Measurements from ENCODE around the gene TMED9.
A peak's percentile ranks its signal among the peaks of the same experiment; 100 is the strongest.

The TMED9 gene

DNA sequence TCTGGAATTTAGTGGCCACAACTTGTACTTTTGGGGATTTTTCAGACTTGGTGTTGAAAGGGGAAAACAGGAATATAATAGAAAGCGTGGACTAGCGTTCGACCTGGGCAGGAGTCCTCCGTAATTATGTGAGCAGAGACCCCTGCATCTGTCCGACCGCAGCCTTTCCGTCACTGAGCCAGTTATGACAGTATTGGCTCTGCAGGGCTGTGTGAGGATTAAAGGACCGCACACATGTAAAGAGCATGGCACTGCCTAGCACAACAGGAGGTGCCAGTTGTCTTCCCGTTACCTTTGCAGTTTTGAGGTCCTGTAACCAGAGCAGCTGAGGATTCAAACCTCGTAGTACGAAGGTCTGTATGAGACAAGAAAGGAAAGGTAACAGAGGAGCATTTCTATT, 9.1 kb downstream of the TMED9 start:
- no peaks in the 10 kb centered on the region for H3K9me3 ChIP-seq (ENCODE audit: control insufficient read depth, insufficient read depth, low read length)
- no peak overlapping the region for H3K9ac ChIP-seq (ENCODE audit: low read depth, low read length)
- H3K4me1 ChIP-seq (ENCODE audit: control insufficient read depth, insufficient read depth, low read length), result no peaks in the 10 kb centered on the region
- peak overlapping the region; percentile 51 for H3K4me3 ChIP-seq (ENCODE audit: low read depth, low read length)
- H3K36me3 ChIP-seq (ENCODE audit: control insufficient read depth, insufficient read depth, low read length), result peaks cover under 1% of the 10 kb centered on the region
- H3K27me3 ChIP-seq (ENCODE audit: control insufficient read depth, insufficient read depth, low read length), result peaks cover 3% of the 10 kb centered on the region

- peaks cover 3% of the 10 kb centered on the region for H3K27me3 ChIP-seq (ENCODE audit: control insufficient read depth, insufficient read depth, low read length)
- H3K4me3 ChIP-seq (ENCODE audit: low read depth, low read length), result no peak overlapping the region
- no peaks in the 10 kb centered on the region for H3K36me3 ChIP-seq (ENCODE audit: control insufficient read depth, insufficient read depth, low read length)
- no peaks in the 10 kb centered on the region for H3K4me1 ChIP-seq (ENCODE audit: control insufficient read depth, insufficient read depth, low read length)
- no peak overlapping the region for H3K9ac ChIP-seq (ENCODE audit: low read depth, low read length)
- no peaks in the 10 kb centered on the region for H3K9me3 ChIP-seq (ENCODE audit: control insufficient read depth, insufficient read depth, low read length)
These were observed 9.8 kb downstream of the TMED9 start for GRCh38 chr5:177601577-177602457.

- Histone ChIP-seq H3K4me1 (ENCODE audit: control insufficient read depth, insufficient read depth, low read length) (no peaks in the 10 kb centered on the region), H3K4me3 (ENCODE audit: low read depth, low read length) (no peak overlapping the region), H3K27me3 (ENCODE audit: control insufficient read depth, insufficient read depth, low read length) (peaks cover 3% of the 10 kb centered on the region), H3K9ac (ENCODE audit: low read depth, low read length) (no peak overlapping the region), H3K36me3 (ENCODE audit: control insufficient read depth, insufficient read depth, low read length) (no peaks in the 10 kb centered on the region), H3K9me3 (ENCODE audit: control insufficient read depth, insufficient read depth, low read length) (no peaks in the 10 kb centered on the region)
These were observed 10.4 kb downstream of the TMED9 start for GRCh38 chr5:177602458-177602830.

DNA sequence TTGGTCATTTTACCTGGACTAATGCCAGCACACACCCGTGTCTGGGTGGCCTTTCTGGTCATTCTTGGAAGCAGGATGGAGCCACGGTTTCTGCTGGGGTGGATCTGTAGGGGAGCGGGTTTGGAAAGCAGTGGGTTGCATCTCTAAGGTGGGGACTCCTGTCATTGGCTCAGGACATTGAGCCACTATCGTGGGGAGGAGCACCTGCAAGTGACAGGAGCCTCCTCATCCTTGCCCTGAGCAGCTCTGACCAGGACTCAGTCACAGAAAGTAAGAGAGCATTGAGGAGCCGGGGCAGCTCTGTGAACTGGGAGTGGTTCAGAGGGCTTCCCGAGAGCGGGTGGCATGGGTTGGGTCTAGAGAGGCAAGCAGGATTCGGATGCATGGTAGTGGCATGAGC, 11.6 kb downstream of the TMED9 start:
- Histone ChIP-seq H3K27me3 (ENCODE audit: control insufficient read depth, insufficient read depth, low read length) (no peaks in the 10 kb centered on the region), H3K9me3 (ENCODE audit: control insufficient read depth, insufficient read depth, low read length) (no peaks in the 10 kb centered on the region), H3K4me3 (ENCODE audit: low read depth, low read length) (no peak overlapping the region), H3K36me3 (ENCODE audit: control insufficient read depth, insufficient read depth, low read length) (peaks cover 2% of the 10 kb centered on the region), H3K9ac (ENCODE audit: low read depth, low read length) (no peak overlapping the region), H3K4me1 (ENCODE audit: control insufficient read depth, insufficient read depth, low read length) (peaks cover 4% of the 10 kb centered on the region)

DNA sequence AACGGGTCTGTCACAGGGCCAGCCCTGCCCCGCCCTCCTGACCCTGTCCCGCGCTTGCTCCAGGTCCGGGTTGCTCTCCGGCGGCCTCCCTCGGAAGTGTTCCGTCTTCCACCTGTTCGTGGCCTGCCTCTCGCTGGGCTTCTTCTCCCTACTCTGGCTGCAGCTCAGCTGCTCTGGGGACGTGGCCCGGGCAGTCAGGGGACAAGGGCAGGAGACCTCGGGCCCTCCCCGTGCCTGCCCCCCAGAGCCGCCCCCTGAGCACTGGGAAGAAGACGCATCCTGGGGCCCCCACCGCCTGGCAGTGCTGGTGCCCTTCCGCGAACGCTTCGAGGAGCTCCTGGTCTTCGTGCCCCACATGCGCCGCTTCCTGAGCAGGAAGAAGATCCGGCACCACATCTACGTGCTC, 12.1 kb downstream of the TMED9 start:
- Histone ChIP-seq H3K9ac (ENCODE audit: low read depth, low read length) (no peak overlapping the region), H3K36me3 (ENCODE audit: control insufficient read depth, insufficient read depth, low read length) (peaks cover 7% of the 10 kb centered on the region), H3K27me3 (ENCODE audit: control insufficient read depth, insufficient read depth, low read length) (no peaks in the 10 kb centered on the region), H3K4me3 (ENCODE audit: low read depth, low read length) (no peak overlapping the region), H3K9me3 (ENCODE audit: control insufficient read depth, insufficient read depth, low read length) (no peaks in the 10 kb centered on the region), H3K4me1 (ENCODE audit: control insufficient read depth, insufficient read depth, low read length) (peaks cover 4% of the 10 kb centered on the region)

DNA sequence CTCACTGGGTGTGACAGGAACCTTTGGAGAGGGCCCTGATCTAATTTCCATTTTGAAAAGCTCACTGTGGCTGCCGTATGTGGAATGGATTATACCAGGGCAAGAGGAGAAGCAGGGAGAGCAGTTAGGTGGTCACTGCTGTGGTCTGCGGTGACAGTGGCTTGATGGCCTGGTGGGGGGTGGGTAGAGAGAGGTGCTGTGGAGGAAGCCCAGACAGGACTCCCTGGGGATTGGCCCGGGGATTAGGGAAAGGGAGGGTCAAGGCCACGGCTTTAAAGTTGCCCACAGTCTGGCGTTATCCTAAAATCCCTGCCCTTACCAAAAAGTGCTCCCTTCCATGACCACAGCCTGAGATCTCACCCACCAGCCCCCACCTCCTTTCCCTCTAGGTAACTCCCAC, 12.7 kb downstream of the TMED9 start:
- Histone ChIP-seq H3K36me3 (ENCODE audit: control insufficient read depth, insufficient read depth, low read length) (peaks cover 12% of the 10 kb centered on the region), H3K9me3 (ENCODE audit: control insufficient read depth, insufficient read depth, low read length) (no peaks in the 10 kb centered on the region), H3K9ac (ENCODE audit: low read depth, low read length) (no peak overlapping the region), H3K4me1 (ENCODE audit: control insufficient read depth, insufficient read depth, low read length) (peaks cover 4% of the 10 kb centered on the region), H3K27me3 (ENCODE audit: control insufficient read depth, insufficient read depth, low read length) (no peaks in the 10 kb centered on the region), H3K4me3 (ENCODE audit: low read depth, low read length) (no peak overlapping the region)

- Histone ChIP-seq H3K9me3 (ENCODE audit: control insufficient read depth, insufficient read depth, low read length) (no peaks in the 10 kb centered on the region), H3K36me3 (ENCODE audit: control insufficient read depth, insufficient read depth, low read length) (peaks cover 14% of the 10 kb centered on the region), H3K4me3 (ENCODE audit: low read depth, low read length) (no peak overlapping the region), H3K27me3 (ENCODE audit: control insufficient read depth, insufficient read depth, low read length) (no peaks in the 10 kb centered on the region), H3K4me1 (ENCODE audit: control insufficient read depth, insufficient read depth, low read length) (peaks cover 4% of the 10 kb centered on the region), H3K9ac (ENCODE audit: low read depth, low read length) (no peak overlapping the region)
These were observed 13.1 kb downstream of the TMED9 start for GRCh38 chr5:177605078-177605477.

DNA sequence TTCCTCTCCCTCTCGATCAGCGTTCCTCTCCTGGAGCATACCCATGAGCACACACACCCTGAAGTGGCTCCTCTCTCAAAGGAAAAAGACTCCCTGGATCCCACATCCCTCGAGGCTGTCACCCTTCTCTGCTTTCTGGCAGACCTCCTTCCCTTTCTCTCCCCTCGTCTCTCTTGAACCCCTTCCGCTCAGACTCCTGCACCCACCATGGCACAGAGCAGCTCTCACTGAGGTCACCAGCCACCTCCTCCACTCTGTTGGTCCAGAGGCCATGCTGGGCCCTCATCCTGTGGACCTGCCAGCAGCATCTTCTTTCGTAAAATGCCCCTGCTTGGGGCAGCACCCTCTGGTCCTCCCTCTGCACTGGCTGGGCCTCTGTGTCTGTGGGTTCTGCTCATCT, 13.7 kb downstream of the TMED9 start:
- no peaks in the 10 kb centered on the region for H3K27me3 ChIP-seq (ENCODE audit: control insufficient read depth, insufficient read depth, low read length)
- H3K4me3 ChIP-seq (ENCODE audit: low read depth, low read length), result no peak overlapping the region
- peaks cover 14% of the 10 kb centered on the region for H3K36me3 ChIP-seq (ENCODE audit: control insufficient read depth, insufficient read depth, low read length)
- H3K9me3 ChIP-seq (ENCODE audit: control insufficient read depth, insufficient read depth, low read length), result no peaks in the 10 kb centered on the region
- H3K9ac ChIP-seq (ENCODE audit: low read depth, low read length), result no peak overlapping the region
- H3K4me1 ChIP-seq (ENCODE audit: control insufficient read depth, insufficient read depth, low read length), result peaks cover 4% of the 10 kb centered on the region

GRCh38 chr5:177606071-177607051, 14.4 kb downstream of the TMED9 start:
- Histone ChIP-seq H3K4me3 (ENCODE audit: low read depth, low read length) (no peak overlapping the region), H3K9ac (ENCODE audit: low read depth, low read length) (peak overlapping the region; percentile 37), H3K27me3 (ENCODE audit: control insufficient read depth, insufficient read depth, low read length) (no peaks in the 10 kb centered on the region), H3K4me1 (ENCODE audit: control insufficient read depth, insufficient read depth, low read length) (peaks cover 4% of the 10 kb centered on the region), H3K36me3 (ENCODE audit: control insufficient read depth, insufficient read depth, low read length) (peaks cover 14% of the 10 kb centered on the region), H3K9me3 (ENCODE audit: control insufficient read depth, insufficient read depth, low read length) (no peaks in the 10 kb centered on the region)

- Histone ChIP-seq H3K9ac (ENCODE audit: low read depth, low read length) (peak overlapping the region; percentile 37), H3K36me3 (ENCODE audit: control insufficient read depth, insufficient read depth, low read length) (peaks cover 14% of the 10 kb centered on the region), H3K4me3 (ENCODE audit: low read depth, low read length) (peak overlapping the region; percentile 18), H3K4me1 (ENCODE audit: control insufficient read depth, insufficient read depth, low read length) (peaks cover 4% of the 10 kb centered on the region), H3K9me3 (ENCODE audit: control insufficient read depth, insufficient read depth, low read length) (no peaks in the 10 kb centered on the region), H3K27me3 (ENCODE audit: control insufficient read depth, insufficient read depth, low read length) (no peaks in the 10 kb centered on the region)
These were observed 15.1 kb downstream of the TMED9 start for GRCh38 chr5:177607115-177607451.

- Histone ChIP-seq H3K9ac (ENCODE audit: low read depth, low read length) (peak overlapping the region; percentile 8), H3K36me3 (ENCODE audit: control insufficient read depth, insufficient read depth, low read length) (peaks cover 14% of the 10 kb centered on the region), H3K9me3 (ENCODE audit: control insufficient read depth, insufficient read depth, low read length) (no peaks in the 10 kb centered on the region), H3K4me3 (ENCODE audit: low read depth, low read length) (no peak overlapping the region), H3K27me3 (ENCODE audit: control insufficient read depth, insufficient read depth, low read length) (no peaks in the 10 kb centered on the region), H3K4me1 (ENCODE audit: control insufficient read depth, insufficient read depth, low read length) (peaks cover 4% of the 10 kb centered on the region)
These were observed 15.6 kb downstream of the TMED9 start for GRCh38 chr5:177607452-177608192.
